DND-41 (cell line): ENCODE results near the gene LGALS3BP.

Experiments used
- EZH2 ChIP-seq: IDR thresholded peaks from 3 replicates; pipeline ENCODE4 v1.6.1; 2012; ENCODE audit warnings: borderline replicate concordance, low read depth, mild to moderate bottlenecking, moderate library complexity, low read length, inconsistent platforms; ENCODE audit not compliant: severe bottlenecking
- TF ChIP-seq, protein P1 (sequence below): IDR thresholded peaks from 2 replicates; pipeline ENCODE4 v1.5.1; 2012; ENCODE audit warnings: borderline replicate concordance, low read length, moderate library complexity, mild to moderate bottlenecking; ENCODE audit not compliant: poor library complexity, severe bottlenecking; ENCODE audit errors: extremely low read depth

DNA sequence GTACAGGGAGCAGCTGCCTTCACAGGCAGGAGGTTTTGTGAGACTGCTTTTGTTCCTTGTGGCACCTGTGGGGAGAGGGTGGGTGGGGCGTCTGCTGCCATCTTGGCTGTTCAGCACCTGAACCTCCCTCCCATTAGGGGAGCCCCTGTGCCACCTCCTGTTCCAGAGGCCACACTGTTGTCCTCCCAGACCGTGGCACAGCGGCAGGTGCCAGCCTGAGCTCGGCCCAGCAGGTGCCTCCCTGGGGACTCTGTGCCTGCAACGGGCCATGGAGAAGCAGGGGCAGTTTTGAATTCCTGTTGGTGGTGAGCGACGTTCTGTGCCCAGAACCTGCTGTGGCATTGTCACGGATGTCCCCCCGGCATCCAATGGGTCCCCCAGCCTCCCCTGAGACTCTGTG lies 9.9 kb downstream of the LGALS3BP start:
- TF ChIP-seq, protein P1, sequence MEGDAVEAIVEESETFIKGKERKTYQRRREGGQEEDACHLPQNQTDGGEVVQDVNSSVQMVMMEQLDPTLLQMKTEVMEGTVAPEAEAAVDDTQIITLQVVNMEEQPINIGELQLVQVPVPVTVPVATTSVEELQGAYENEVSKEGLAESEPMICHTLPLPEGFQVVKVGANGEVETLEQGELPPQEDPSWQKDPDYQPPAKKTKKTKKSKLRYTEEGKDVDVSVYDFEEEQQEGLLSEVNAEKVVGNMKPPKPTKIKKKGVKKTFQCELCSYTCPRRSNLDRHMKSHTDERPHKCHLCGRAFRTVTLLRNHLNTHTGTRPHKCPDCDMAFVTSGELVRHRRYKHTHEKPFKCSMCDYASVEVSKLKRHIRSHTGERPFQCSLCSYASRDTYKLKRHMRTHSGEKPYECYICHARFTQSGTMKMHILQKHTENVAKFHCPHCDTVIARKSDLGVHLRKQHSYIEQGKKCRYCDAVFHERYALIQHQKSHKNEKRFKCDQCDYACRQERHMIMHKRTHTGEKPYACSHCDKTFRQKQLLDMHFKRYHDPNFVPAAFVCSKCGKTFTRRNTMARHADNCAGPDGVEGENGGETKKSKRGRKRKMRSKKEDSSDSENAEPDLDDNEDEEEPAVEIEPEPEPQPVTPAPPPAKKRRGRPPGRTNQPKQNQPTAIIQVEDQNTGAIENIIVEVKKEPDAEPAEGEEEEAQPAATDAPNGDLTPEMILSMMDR = no peak
- TF ChIP-seq EZH2 = no peak
